Hepatocyte (in vitro differentiated cells): ENCODE results near the gene KDM1A.
"Not testable (repeated sequence)": the region's sequence is repeated elsewhere in the genome, so short reads cannot be mapped to it uniquely, and the experiment has no call there.

ENCODE experiments used
- EZH2 ChIP-seq: fragments of 200-600 bp; sonication (generic); IDR thresholded peaks from 2 replicates; pipeline ENCODE4 v1.6.1; 2016; ENCODE audit warnings: antibody characterized with exemption, mild to moderate bottlenecking, borderline replicate concordance
- EZH2phosphoT487 ChIP-seq: fragments of 200-600 bp; sonication (generic); IDR thresholded peaks from one replicate; pipeline ENCODE4 v1.6.1; 2018; ENCODE audit warnings: antibody characterized with exemption, mild to moderate bottlenecking, low read depth, moderate library complexity; ENCODE audit not compliant: unreplicated experiment, severe bottlenecking
- TF ChIP-seq, protein P1 (sequence below): fragments of 200-600 bp; sonication (generic); IDR thresholded peaks from 2 replicates; pipeline ENCODE4 v1.5.1; 2016; ENCODE audit warnings: antibody characterized with exemption, mild to moderate bottlenecking; ENCODE audit not compliant: poor library complexity

DNA sequence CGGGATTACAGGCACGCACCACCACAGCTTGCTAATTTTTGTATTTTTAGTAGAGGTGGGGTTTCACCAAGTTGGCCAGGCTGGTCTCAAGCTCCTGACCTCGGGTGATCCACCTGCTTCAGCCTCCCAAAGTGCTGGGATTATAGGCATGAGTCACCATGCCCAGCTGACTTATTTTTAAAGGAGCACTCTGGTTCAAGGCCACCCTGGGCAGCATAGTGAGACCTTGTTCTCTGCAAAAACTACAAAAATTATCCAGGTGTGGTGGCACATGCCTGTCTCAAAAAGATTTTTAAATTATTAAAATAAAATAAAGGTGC lies 38.8 kb upstream of the KDM1A start:
- not testable (repeated sequence) for TF ChIP-seq EZH2, EZH2phosphoT487
- TF ChIP-seq, protein P1, sequence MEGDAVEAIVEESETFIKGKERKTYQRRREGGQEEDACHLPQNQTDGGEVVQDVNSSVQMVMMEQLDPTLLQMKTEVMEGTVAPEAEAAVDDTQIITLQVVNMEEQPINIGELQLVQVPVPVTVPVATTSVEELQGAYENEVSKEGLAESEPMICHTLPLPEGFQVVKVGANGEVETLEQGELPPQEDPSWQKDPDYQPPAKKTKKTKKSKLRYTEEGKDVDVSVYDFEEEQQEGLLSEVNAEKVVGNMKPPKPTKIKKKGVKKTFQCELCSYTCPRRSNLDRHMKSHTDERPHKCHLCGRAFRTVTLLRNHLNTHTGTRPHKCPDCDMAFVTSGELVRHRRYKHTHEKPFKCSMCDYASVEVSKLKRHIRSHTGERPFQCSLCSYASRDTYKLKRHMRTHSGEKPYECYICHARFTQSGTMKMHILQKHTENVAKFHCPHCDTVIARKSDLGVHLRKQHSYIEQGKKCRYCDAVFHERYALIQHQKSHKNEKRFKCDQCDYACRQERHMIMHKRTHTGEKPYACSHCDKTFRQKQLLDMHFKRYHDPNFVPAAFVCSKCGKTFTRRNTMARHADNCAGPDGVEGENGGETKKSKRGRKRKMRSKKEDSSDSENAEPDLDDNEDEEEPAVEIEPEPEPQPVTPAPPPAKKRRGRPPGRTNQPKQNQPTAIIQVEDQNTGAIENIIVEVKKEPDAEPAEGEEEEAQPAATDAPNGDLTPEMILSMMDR: not testable (repeated sequence)
